ENCODE data around the gene ASXL1. TPM values are rescaled to one million over a fixed set of nuclear protein-coding genes. Genes with fewer than 3 reads are reported as not detected.
A peak's percentile ranks its signal among the peaks of the same experiment; 100 is the strongest.

ASXL1 gene
- total and polyA plus RNA-seq, 9 of the 15 experiments (the other 6 are each of a cell fraction or from before 2014, with no cell fraction given) = 6.5 to 65.3 (median 32.3) TPM

DNA sequence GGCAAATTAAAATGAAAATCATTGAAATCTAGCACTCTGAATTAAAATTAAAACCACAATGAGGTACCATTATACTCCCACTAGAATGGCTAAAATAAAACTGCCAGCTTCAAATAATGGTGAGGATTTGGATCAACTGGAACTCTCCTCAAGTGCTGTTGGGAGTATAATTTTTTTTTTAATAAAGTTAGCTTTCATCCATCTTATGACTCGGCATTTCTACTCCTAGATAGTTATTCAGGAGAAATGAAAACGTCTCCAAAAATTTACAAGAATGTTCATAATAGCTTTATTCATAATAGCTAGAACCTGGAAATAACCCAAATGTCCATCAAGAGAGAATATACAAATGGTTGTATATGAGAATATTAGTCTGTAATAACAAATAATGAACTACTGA is 63.2 kb downstream of the ASXL1 start (continued):
- TF ChIP-seq, protein P1, sequence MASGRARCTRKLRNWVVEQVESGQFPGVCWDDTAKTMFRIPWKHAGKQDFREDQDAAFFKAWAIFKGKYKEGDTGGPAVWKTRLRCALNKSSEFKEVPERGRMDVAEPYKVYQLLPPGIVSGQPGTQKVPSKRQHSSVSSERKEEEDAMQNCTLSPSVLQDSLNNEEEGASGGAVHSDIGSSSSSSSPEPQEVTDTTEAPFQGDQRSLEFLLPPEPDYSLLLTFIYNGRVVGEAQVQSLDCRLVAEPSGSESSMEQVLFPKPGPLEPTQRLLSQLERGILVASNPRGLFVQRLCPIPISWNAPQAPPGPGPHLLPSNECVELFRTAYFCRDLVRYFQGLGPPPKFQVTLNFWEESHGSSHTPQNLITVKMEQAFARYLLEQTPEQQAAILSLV (tag; IDR thresholded peaks at IDR 0.05) = no peak
- TF ChIP-seq BCOR (IDR thresholded peaks at IDR 0.05) = no peak
- TF ChIP-seq PHB2 (IDR thresholded peaks at IDR 0.05; ENCODE audit: low read depth) = no peak
- TF ChIP-seq, protein P2, sequence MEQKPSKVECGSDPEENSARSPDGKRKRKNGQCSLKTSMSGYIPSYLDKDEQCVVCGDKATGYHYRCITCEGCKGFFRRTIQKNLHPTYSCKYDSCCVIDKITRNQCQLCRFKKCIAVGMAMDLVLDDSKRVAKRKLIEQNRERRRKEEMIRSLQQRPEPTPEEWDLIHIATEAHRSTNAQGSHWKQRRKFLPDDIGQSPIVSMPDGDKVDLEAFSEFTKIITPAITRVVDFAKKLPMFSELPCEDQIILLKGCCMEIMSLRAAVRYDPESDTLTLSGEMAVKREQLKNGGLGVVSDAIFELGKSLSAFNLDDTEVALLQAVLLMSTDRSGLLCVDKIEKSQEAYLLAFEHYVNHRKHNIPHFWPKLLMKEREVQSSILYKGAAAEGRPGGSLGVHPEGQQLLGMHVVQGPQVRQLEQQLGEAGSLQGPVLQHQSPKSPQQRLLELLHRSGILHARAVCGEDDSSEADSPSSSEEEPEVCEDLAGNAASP (IDR thresholded peaks at IDR 0.05) = no peak
- no peak for TF ChIP-seq GATAD2A (IDR thresholded peaks at IDR 0.05)
- TF ChIP-seq CCAR2 (IDR thresholded peaks at IDR 0.05; ENCODE audit: low read depth, low read length) = no peak
- no peak for TF ChIP-seq SUPT5H (IDR thresholded peaks at IDR 0.05)
- TF ChIP-seq, protein P3, sequence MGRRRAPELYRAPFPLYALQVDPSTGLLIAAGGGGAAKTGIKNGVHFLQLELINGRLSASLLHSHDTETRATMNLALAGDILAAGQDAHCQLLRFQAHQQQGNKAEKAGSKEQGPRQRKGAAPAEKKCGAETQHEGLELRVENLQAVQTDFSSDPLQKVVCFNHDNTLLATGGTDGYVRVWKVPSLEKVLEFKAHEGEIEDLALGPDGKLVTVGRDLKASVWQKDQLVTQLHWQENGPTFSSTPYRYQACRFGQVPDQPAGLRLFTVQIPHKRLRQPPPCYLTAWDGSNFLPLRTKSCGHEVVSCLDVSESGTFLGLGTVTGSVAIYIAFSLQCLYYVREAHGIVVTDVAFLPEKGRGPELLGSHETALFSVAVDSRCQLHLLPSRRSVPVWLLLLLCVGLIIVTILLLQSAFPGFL (CRISPR knock-in tag; IDR thresholded peaks at IDR 0.05) = no peak
- no peak for TF ChIP-seq ZNF140 (CRISPR knock-in tag; IDR thresholded peaks at IDR 0.05)
- no peak for TF ChIP-seq NR1H2 (CRISPR knock-in tag; IDR thresholded peaks at IDR 0.05)
- peak; percentile 47; the same call in 1 of the 2 replicates for TF ChIP-seq C11orf30 (IDR thresholded peaks at IDR 0.05; ENCODE audit: low read depth)
- TF ChIP-seq, protein P4, sequence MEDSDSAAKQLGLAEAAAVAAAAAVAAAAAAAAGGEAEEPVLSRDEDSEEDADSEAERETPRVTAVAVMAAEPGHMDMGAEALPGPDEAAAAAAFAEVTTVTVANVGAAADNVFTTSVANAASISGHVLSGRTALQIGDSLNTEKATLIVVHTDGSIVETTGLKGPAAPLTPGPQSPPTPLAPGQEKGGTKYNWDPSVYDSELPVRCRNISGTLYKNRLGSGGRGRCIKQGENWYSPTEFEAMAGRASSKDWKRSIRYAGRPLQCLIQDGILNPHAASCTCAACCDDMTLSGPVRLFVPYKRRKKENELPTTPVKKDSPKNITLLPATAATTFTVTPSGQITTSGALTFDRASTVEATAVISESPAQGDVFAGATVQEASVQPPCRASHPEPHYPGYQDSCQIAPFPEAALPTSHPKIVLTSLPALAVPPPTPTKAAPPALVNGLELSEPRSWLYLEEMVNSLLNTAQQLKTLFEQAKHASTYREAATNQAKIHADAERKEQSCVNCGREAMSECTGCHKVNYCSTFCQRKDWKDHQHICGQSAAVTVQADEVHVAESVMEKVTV (CRISPR knock-in tag; IDR thresholded peaks at IDR 0.05) = no peak
- no peak for TF ChIP-seq KDM4B (IDR thresholded peaks at IDR 0.05; ENCODE audit: borderline replicate concordance in 2 of 2, low read depth in 1 of 2)
- no peak for TF ChIP-seq FOXP1 (CRISPR knock-in tag; IDR thresholded peaks at IDR 0.05)
- TF ChIP-seq POLR2G (IDR thresholded peaks at IDR 0.05; ENCODE audit: low read depth, low read length) = no peak
- TF ChIP-seq, protein P5, sequence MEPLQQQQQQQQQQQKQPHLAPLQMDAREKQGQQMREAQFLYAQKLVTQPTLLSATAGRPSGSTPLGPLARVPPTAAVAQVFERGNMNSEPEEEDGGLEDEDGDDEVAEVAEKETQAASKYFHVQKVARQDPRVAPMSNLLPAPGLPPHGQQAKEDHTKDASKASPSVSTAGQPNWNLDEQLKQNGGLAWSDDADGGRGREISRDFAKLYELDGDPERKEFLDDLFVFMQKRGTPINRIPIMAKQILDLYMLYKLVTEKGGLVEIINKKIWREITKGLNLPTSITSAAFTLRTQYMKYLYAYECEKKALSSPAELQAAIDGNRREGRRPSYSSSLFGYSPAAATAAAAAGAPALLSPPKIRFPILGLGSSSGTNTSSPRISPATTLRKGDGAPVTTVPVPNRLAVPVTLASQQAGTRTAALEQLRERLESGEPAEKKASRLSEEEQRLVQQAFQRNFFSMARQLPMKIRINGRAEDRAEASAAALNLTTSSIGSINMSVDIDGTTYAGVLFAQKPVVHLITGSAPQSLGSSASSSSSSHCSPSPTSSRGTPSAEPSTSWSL (CRISPR knock-in tag; IDR thresholded peaks at IDR 0.05; ENCODE audit: borderline replicate concordance) = no peak
- no peak for TF ChIP-seq HMG20B (CRISPR knock-in tag; IDR thresholded peaks at IDR 0.05)
- no peak for TF ChIP-seq ZBTB8A (IDR thresholded peaks at IDR 0.05; ENCODE audit: partially characterized antibody)
- no peak for TF ChIP-seq ZNF253 (CRISPR knock-in tag; conservative IDR thresholded peaks at IDR 0.05)
- TF ChIP-seq, protein P6, sequence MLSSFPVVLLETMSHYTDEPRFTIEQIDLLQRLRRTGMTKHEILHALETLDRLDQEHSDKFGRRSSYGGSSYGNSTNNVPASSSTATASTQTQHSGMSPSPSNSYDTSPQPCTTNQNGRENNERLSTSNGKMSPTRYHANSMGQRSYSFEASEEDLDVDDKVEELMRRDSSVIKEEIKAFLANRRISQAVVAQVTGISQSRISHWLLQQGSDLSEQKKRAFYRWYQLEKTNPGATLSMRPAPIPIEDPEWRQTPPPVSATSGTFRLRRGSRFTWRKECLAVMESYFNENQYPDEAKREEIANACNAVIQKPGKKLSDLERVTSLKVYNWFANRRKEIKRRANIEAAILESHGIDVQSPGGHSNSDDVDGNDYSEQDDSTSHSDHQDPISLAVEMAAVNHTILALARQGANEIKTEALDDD (IDR thresholded peaks at IDR 0.05) = no peak
- TF ChIP-seq RUNX1 (IDR thresholded peaks at IDR 0.05; ENCODE audit: low read depth) = no peak
- TF ChIP-seq EP400 (IDR thresholded peaks at IDR 0.05) = no peak
